WTC11 (cell line): ENCODE data around the gene SPAAR. TPM values are rescaled to one million over a fixed set of nuclear protein-coding genes. Genes with fewer than 3 reads are reported as not detected.

Experiments used
- ATAC-seq: fragments of 200-7000 bp; cut with Tn5 transposase; 2 replicates; pipeline ENCODE4 v1.10.0; 2021; ENCODE audit warnings: mild to moderate bottlenecking, moderate library complexity
- CTCF ChIA-PET: fragments of 300-600 bp; sonication (Branson Sonifier 250); formaldehyde crosslinking; loops from one replicate; lab custom pipeline; 2021; ENCODE audit warnings: antibody characterized with exemption; lab: Charles Lee
- POLR2A ChIA-PET: fragments of 350-600 bp; sonication (Branson Sonifier 250); formaldehyde crosslinking; loops from one replicate; lab custom pipeline; 2021; ENCODE audit warnings: antibody characterized with exemption; lab: Charles Lee
- DNase-seq: peaks from one replicate; pipeline ENCODE4 v3.0.0; 2021; ENCODE audit warnings: low spot score
- H3K27ac Mint-ChIP-seq: 2 replicates; pipeline ENCODE4 v1.8.0; 2021; ENCODE audit warnings: mixed read lengths
- H3K27me3 Mint-ChIP-seq: 2 replicates; pipeline ENCODE4 v1.8.0; 2021; ENCODE audit warnings: low read depth, mild to moderate bottlenecking, moderate library complexity, mixed read lengths
- H3K36me3 Mint-ChIP-seq: 2 replicates; pipeline ENCODE4 v1.8.0; 2021; ENCODE audit warnings: mixed read lengths
- H3K4me1 Mint-ChIP-seq: 2 replicates; pipeline ENCODE4 v1.8.0; 2022; ENCODE audit warnings: mixed read lengths
- H3K4me3 Mint-ChIP-seq: 2 replicates; pipeline ENCODE4 v1.8.0; 2021; ENCODE audit warnings: mild to moderate bottlenecking, moderate library complexity, mixed read lengths
- H3K9me3 Mint-ChIP-seq: 2 replicates; pipeline ENCODE4 v1.8.0; 2021; ENCODE audit warnings: mixed read lengths
- CREM ChIP-seq: sonication (generic); formaldehyde crosslinking; IDR thresholded peaks from 2 replicates; pipeline ENCODE4 v1.8.1; 2022; ENCODE audit warnings: mild to moderate bottlenecking, missing genetic modification reagents, moderate library complexity
- ELF4 ChIP-seq: sonication (generic); formaldehyde crosslinking; IDR thresholded peaks from 2 replicates; pipeline ENCODE4 v1.8.1; 2022; ENCODE audit warnings: low read depth, mild to moderate bottlenecking, moderate library complexity, missing genetic modification reagents
- FOXJ3 ChIP-seq: sonication (generic); formaldehyde crosslinking; IDR thresholded peaks from 2 replicates; pipeline ENCODE4 v1.9.0; 2021; ENCODE audit warnings: missing genetic modification reagents, mild to moderate bottlenecking, borderline replicate concordance
- FOXP1 ChIP-seq: sonication (generic); formaldehyde crosslinking; IDR thresholded peaks from 2 replicates; pipeline ENCODE4 v1.8.0; 2022; ENCODE audit warnings: missing genetic modification reagents, mild to moderate bottlenecking, moderate library complexity, borderline replicate concordance
- HMGA2 ChIP-seq: fragments of 250-450 bp; sonication (Bioruptor Pico); IDR thresholded peaks from 2 replicates; pipeline ENCODE4 v1.4.0; 2021; ENCODE audit warnings: mild to moderate bottlenecking, moderate library complexity
- NFE2L1 ChIP-seq: sonication (generic); formaldehyde crosslinking; IDR thresholded peaks from 2 replicates; pipeline ENCODE4 v1.8.1; 2023; ENCODE audit warnings: missing genetic modification reagents
- NR2C2 ChIP-seq: sonication (generic); formaldehyde crosslinking; IDR thresholded peaks from 2 replicates; pipeline ENCODE4 v1.8.0; 2022; ENCODE audit warnings: mild to moderate bottlenecking, missing genetic modification reagents
- OVOL2 ChIP-seq: fragments of 250-450 bp; sonication (Bioruptor Pico); IDR thresholded peaks from 2 replicates; pipeline ENCODE4 v1.9.0; 2021; ENCODE audit warnings: mild to moderate bottlenecking, borderline replicate concordance
- SMAD4 ChIP-seq: sonication (generic); formaldehyde crosslinking; IDR thresholded peaks from 2 replicates; pipeline ENCODE4 v1.8.0; 2022; ENCODE audit warnings: mild to moderate bottlenecking, missing genetic modification reagents
- ZNF138 ChIP-seq: sonication (generic); formaldehyde crosslinking; conservative IDR thresholded peaks from 2 replicates; pipeline ENCODE4 v1.8.1; 2022; ENCODE audit warnings: mild to moderate bottlenecking, moderate library complexity, missing genetic modification reagents
- ZNF263 ChIP-seq: sonication (generic); formaldehyde crosslinking; IDR thresholded peaks from 2 replicates; pipeline ENCODE4 v1.8.1; 2022; ENCODE audit warnings: low read depth, mild to moderate bottlenecking, moderate library complexity, missing genetic modification reagents
- total RNA-seq: library from RNA; stranded (reverse); gene quantifications from 3 replicates; pipeline ENCODE4 v1.2.3, GENCODE V29; 2021
- TF ChIP-seq, protein P1 (sequence below): sonication (generic); formaldehyde crosslinking; IDR thresholded peaks from 2 replicates; pipeline ENCODE4 v1.8.0; 2023; ENCODE audit warnings: mild to moderate bottlenecking, missing genetic modification reagents
- TF ChIP-seq, protein P2 (sequence below): sonication (generic); formaldehyde crosslinking; IDR thresholded peaks from 2 replicates; pipeline ENCODE4 v1.8.1; 2022; ENCODE audit warnings: missing genetic modification reagents, borderline replicate concordance
- TF ChIP-seq, protein P3 (sequence below): sonication (generic); formaldehyde crosslinking; IDR thresholded peaks from 2 replicates; pipeline ENCODE4 v1.8.0; 2023; ENCODE audit warnings: missing genetic modification reagents
- TF ChIP-seq, protein P4 (sequence below): sonication (generic); formaldehyde crosslinking; IDR thresholded peaks from 2 replicates; pipeline ENCODE4 v1.8.0; 2023; ENCODE audit warnings: missing genetic modification reagents, mild to moderate bottlenecking, borderline replicate concordance
- TF ChIP-seq, protein P5 (sequence below): sonication (generic); formaldehyde crosslinking; conservative IDR thresholded peaks from 2 replicates; pipeline ENCODE4 v1.8.1; 2022; ENCODE audit warnings: mild to moderate bottlenecking, missing genetic modification reagents
- TF ChIP-seq, protein P6 (sequence below): sonication (generic); formaldehyde crosslinking; IDR thresholded peaks from 2 replicates; pipeline ENCODE4 v1.8.0; 2022; ENCODE audit warnings: missing genetic modification reagents
- TF ChIP-seq, protein P7 (sequence below): sonication (generic); formaldehyde crosslinking; IDR thresholded peaks from 2 replicates; pipeline ENCODE4 v1.8.1; 2023; ENCODE audit warnings: mild to moderate bottlenecking, moderate library complexity, missing genetic modification reagents
- TF ChIP-seq, protein P8 (sequence below): sonication (generic); formaldehyde crosslinking; conservative IDR thresholded peaks from 2 replicates; pipeline ENCODE4 v1.8.1; 2023; ENCODE audit warnings: mild to moderate bottlenecking, low read depth, missing genetic modification reagents, moderate library complexity

Gene SPAAR
- total RNA-seq, 1 experiment from 2014 or later, result 0.33 TPM

DNA sequence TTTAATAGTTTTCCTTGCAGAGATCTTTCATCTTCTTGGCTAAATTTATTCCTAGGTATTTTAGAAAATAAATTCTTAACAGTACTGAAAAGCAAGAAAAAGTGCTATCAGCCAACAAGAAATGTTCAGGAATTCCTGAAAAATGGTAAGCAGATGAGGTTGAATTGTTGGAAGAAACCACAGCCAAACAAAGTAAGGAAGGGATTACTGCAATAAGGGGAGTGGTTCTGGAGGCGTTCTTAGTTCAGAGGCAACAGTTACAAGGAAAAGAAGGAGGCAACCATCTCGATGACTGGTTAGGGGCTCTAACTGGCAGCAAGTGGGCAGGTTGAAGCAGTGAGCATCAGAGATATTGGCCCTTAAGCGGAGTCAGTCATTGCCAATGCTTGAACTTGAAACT, 26.3 kb upstream of the SPAAR start:
- ChIA-PET CTCF (interaction anchor here (0.8 to 3.0 kb wide), 22 partner anchors 13 to 174 kb away, joined by 3 to 136 read pairs (median 12); partner anchors contain the start of genes FAM221B, GBA2, HINT2 and HRCT1), POLR2A (no interaction called here)
- ATAC-seq, result no peak
- no peak for DNase-seq
- no peak overlapping the region for H3K27ac Mint-ChIP-seq
- no peaks in the 10 kb centered on the region; the same call in 1 of the 2 replicates for H3K27me3 Mint-ChIP-seq
- no peak overlapping the region for H3K4me3 Mint-ChIP-seq
- no peaks in the 10 kb centered on the region for H3K4me1 Mint-ChIP-seq
- H3K36me3 Mint-ChIP-seq, result no peaks in the 10 kb centered on the region
- H3K9me3 Mint-ChIP-seq, result no peaks in the 10 kb centered on the region
- TF ChIP-seq OVOL2 (CRISPR knock-in tag) (no peak), ELF4 (no peak), ZNF263 (CRISPR knock-in tag) (no peak), CREM (CRISPR knock-in tag) (no peak), NFE2L1 (CRISPR knock-in tag) (no peak), FOXJ3 (no peak), HMGA2 (CRISPR knock-in tag) (no peak), ZNF138 (no peak), SMAD4 (no peak), NR2C2 (CRISPR knock-in tag) (no peak), FOXP1 (CRISPR knock-in tag) (no peak)
- TF ChIP-seq, protein P1, sequence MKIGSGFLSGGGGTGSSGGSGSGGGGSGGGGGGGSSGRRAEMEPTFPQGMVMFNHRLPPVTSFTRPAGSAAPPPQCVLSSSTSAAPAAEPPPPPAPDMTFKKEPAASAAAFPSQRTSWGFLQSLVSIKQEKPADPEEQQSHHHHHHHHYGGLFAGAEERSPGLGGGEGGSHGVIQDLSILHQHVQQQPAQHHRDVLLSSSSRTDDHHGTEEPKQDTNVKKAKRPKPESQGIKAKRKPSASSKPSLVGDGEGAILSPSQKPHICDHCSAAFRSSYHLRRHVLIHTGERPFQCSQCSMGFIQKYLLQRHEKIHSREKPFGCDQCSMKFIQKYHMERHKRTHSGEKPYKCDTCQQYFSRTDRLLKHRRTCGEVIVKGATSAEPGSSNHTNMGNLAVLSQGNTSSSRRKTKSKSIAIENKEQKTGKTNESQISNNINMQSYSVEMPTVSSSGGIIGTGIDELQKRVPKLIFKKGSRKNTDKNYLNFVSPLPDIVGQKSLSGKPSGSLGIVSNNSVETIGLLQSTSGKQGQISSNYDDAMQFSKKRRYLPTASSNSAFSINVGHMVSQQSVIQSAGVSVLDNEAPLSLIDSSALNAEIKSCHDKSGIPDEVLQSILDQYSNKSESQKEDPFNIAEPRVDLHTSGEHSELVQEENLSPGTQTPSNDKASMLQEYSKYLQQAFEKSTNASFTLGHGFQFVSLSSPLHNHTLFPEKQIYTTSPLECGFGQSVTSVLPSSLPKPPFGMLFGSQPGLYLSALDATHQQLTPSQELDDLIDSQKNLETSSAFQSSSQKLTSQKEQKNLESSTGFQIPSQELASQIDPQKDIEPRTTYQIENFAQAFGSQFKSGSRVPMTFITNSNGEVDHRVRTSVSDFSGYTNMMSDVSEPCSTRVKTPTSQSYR, result no peak
- TF ChIP-seq, protein P2, sequence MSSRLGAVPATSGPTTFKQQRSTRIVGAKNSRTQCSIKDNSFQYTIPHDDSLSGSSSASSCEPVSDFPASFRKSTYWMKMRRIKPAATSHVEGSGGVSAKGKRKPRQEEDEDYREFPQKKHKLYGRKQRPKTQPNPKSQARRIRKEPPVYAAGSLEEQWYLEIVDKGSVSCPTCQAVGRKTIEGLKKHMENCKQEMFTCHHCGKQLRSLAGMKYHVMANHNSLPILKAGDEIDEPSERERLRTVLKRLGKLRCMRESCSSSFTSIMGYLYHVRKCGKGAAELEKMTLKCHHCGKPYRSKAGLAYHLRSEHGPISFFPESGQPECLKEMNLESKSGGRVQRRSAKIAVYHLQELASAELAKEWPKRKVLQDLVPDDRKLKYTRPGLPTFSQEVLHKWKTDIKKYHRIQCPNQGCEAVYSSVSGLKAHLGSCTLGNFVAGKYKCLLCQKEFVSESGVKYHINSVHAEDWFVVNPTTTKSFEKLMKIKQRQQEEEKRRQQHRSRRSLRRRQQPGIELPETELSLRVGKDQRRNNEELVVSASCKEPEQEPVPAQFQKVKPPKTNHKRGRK (CRISPR knock-in tag), result no peak
- TF ChIP-seq, protein P3, sequence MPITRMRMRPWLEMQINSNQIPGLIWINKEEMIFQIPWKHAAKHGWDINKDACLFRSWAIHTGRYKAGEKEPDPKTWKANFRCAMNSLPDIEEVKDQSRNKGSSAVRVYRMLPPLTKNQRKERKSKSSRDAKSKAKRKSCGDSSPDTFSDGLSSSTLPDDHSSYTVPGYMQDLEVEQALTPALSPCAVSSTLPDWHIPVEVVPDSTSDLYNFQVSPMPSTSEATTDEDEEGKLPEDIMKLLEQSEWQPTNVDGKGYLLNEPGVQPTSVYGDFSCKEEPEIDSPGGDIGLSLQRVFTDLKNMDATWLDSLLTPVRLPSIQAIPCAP (CRISPR knock-in tag), result no peak
- TF ChIP-seq, protein P4, sequence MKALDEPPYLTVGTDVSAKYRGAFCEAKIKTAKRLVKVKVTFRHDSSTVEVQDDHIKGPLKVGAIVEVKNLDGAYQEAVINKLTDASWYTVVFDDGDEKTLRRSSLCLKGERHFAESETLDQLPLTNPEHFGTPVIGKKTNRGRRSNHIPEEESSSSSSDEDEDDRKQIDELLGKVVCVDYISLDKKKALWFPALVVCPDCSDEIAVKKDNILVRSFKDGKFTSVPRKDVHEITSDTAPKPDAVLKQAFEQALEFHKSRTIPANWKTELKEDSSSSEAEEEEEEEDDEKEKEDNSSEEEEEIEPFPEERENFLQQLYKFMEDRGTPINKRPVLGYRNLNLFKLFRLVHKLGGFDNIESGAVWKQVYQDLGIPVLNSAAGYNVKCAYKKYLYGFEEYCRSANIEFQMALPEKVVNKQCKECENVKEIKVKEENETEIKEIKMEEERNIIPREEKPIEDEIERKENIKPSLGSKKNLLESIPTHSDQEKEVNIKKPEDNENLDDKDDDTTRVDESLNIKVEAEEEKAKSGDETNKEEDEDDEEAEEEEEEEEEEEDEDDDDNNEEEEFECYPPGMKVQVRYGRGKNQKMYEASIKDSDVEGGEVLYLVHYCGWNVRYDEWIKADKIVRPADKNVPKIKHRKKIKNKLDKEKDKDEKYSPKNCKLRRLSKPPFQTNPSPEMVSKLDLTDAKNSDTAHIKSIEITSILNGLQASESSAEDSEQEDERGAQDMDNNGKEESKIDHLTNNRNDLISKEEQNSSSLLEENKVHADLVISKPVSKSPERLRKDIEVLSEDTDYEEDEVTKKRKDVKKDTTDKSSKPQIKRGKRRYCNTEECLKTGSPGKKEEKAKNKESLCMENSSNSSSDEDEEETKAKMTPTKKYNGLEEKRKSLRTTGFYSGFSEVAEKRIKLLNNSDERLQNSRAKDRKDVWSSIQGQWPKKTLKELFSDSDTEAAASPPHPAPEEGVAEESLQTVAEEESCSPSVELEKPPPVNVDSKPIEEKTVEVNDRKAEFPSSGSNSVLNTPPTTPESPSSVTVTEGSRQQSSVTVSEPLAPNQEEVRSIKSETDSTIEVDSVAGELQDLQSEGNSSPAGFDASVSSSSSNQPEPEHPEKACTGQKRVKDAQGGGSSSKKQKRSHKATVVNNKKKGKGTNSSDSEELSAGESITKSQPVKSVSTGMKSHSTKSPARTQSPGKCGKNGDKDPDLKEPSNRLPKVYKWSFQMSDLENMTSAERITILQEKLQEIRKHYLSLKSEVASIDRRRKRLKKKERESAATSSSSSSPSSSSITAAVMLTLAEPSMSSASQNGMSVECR (CRISPR knock-in tag), result no peak
- TF ChIP-seq, protein P5, sequence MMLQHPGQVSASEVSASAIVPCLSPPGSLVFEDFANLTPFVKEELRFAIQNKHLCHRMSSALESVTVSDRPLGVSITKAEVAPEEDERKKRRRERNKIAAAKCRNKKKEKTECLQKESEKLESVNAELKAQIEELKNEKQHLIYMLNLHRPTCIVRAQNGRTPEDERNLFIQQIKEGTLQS (CRISPR knock-in tag), result no peak
- TF ChIP-seq, protein P6, sequence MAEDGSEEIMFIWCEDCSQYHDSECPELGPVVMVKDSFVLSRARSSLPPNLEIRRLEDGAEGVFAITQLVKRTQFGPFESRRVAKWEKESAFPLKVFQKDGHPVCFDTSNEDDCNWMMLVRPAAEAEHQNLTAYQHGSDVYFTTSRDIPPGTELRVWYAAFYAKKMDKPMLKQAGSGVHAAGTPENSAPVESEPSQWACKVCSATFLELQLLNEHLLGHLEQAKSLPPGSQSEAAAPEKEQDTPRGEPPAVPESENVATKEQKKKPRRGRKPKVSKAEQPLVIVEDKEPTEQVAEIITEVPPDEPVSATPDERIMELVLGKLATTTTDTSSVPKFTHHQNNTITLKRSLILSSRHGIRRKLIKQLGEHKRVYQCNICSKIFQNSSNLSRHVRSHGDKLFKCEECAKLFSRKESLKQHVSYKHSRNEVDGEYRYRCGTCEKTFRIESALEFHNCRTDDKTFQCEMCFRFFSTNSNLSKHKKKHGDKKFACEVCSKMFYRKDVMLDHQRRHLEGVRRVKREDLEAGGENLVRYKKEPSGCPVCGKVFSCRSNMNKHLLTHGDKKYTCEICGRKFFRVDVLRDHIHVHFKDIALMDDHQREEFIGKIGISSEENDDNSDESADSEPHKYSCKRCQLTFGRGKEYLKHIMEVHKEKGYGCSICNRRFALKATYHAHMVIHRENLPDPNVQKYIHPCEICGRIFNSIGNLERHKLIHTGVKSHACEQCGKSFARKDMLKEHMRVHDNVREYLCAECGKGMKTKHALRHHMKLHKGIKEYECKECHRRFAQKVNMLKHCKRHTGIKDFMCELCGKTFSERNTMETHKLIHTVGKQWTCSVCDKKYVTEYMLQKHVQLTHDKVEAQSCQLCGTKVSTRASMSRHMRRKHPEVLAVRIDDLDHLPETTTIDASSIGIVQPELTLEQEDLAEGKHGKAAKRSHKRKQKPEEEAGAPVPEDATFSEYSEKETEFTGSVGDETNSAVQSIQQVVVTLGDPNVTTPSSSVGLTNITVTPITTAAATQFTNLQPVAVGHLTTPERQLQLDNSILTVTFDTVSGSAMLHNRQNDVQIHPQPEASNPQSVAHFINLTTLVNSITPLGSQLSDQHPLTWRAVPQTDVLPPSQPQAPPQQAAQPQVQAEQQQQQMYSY (CRISPR knock-in tag), result no peak
- TF ChIP-seq, protein P7, sequence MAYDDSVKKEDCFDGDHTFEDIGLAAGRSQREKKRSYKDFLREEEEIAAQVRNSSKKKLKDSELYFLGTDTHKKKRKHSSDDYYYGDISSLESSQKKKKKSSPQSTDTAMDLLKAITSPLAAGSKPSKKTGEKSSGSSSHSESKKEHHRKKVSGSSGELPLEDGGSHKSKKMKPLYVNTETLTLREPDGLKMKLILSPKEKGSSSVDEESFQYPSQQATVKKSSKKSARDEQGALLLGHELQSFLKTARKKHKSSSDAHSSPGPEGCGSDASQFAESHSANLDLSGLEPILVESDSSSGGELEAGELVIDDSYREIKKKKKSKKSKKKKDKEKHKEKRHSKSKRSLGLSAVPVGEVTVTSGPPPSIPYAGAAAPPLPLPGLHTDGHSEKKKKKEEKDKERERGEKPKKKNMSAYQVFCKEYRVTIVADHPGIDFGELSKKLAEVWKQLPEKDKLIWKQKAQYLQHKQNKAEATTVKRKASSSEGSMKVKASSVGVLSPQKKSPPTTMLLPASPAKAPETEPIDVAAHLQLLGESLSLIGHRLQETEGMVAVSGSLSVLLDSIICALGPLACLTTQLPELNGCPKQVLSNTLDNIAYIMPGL (CRISPR knock-in tag), result no peak
- TF ChIP-seq, protein P8, sequence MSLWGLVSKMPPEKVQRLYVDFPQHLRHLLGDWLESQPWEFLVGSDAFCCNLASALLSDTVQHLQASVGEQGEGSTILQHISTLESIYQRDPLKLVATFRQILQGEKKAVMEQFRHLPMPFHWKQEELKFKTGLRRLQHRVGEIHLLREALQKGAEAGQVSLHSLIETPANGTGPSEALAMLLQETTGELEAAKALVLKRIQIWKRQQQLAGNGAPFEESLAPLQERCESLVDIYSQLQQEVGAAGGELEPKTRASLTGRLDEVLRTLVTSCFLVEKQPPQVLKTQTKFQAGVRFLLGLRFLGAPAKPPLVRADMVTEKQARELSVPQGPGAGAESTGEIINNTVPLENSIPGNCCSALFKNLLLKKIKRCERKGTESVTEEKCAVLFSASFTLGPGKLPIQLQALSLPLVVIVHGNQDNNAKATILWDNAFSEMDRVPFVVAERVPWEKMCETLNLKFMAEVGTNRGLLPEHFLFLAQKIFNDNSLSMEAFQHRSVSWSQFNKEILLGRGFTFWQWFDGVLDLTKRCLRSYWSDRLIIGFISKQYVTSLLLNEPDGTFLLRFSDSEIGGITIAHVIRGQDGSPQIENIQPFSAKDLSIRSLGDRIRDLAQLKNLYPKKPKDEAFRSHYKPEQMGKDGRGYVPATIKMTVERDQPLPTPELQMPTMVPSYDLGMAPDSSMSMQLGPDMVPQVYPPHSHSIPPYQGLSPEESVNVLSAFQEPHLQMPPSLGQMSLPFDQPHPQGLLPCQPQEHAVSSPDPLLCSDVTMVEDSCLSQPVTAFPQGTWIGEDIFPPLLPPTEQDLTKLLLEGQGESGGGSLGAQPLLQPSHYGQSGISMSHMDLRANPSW (CRISPR knock-in tag), result no peak
